ENCODE results near the gene ITGA4.

GRCh38 chr2:181581534-181581933 lies 124.3 kb downstream of the ITGA4 start:
- TF ChIP-seq E2F3 (CRISPR knock-in tag; IDR thresholded peaks at IDR 0.05) (no peak), TAF1 (IDR thresholded peaks at IDR 0.05; ENCODE audit: control insufficient read depth, extremely low read depth, insufficient read depth, low read length, severe bottlenecking) (no peak), CTCF (IDR thresholded peaks at IDR 0.05 in 2 of 3, conservative IDR thresholded peaks at IDR 0.05 in 1 of 3; ENCODE audit: insufficient read depth in 2 of 3, low read depth in 1 of 3, low read length in 3 of 3) (no peak), MAX (CRISPR knock-in tag; IDR thresholded peaks at IDR 0.05) (no peak)

Measured in K562 (cell line).